Measurements from ENCODE around the gene PODXL2. TPM values are rescaled to one million over a fixed set of nuclear protein-coding genes. Genes with fewer than 3 reads are reported as not detected.

PODXL2 gene
- total RNA-seq, 1 experiment from 2014 or later = 5.7 TPM

DNA sequence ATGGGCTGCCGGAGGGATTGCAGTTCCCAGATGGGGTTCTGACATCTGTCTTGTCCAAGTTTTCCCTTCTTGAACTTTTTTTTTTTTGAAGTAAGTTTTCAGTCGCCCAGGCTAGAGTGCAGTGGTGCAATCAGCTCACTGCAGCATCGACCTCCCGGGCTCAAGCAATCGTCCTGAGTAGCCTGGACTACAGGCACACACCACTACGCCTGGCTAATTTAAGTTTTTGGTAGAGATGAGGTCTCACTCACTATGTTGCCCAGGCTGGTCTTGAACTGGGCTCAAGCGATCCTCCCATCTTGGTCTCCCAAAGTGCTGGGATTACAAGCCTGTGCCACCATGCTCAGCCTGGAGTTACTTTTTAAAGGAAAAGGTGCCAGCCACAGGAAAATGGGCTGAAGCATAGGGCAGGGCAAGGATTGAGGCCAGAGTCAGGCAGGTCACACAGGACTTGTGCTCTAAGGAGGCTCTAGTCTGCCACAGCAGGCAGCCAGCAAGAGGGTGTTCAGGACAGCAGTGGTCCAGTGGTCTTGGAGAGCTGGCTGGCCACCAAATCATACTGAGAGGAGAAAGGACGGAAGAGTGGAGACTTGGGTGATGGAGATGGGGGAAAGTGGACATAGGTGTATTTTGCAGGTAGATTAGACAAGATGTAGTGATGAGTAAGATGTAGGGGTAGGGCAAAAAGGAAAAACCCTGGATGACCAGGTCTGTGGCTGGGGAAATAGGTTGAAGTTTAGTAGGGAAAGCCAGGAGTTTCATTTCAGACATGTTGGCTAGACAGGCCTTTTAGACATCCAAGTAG, 6.0 kb upstream of the PODXL2 start (continued):
- TF ChIP-seq, protein P1, sequence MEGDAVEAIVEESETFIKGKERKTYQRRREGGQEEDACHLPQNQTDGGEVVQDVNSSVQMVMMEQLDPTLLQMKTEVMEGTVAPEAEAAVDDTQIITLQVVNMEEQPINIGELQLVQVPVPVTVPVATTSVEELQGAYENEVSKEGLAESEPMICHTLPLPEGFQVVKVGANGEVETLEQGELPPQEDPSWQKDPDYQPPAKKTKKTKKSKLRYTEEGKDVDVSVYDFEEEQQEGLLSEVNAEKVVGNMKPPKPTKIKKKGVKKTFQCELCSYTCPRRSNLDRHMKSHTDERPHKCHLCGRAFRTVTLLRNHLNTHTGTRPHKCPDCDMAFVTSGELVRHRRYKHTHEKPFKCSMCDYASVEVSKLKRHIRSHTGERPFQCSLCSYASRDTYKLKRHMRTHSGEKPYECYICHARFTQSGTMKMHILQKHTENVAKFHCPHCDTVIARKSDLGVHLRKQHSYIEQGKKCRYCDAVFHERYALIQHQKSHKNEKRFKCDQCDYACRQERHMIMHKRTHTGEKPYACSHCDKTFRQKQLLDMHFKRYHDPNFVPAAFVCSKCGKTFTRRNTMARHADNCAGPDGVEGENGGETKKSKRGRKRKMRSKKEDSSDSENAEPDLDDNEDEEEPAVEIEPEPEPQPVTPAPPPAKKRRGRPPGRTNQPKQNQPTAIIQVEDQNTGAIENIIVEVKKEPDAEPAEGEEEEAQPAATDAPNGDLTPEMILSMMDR (IDR thresholded peaks at IDR 0.05 in 2 of 3, conservative IDR thresholded peaks at IDR 0.05 in 1 of 3; ENCODE audit: borderline replicate concordance in 1 of 3, insufficient read depth in 1 of 3, low read depth in 2 of 3, low read length in 2 of 3) = no peak
- TF ChIP-seq CBX3 (IDR thresholded peaks at IDR 0.05; ENCODE audit: low read depth) (no peak), SIN3A (IDR thresholded peaks at IDR 0.05; ENCODE audit: low read depth) (no peak), ELF1 (IDR thresholded peaks at IDR 0.05; ENCODE audit: borderline replicate concordance, low read depth) (no peak), EGR1 (IDR thresholded peaks at IDR 0.05; ENCODE audit: low read depth) (no peak)

DNA sequence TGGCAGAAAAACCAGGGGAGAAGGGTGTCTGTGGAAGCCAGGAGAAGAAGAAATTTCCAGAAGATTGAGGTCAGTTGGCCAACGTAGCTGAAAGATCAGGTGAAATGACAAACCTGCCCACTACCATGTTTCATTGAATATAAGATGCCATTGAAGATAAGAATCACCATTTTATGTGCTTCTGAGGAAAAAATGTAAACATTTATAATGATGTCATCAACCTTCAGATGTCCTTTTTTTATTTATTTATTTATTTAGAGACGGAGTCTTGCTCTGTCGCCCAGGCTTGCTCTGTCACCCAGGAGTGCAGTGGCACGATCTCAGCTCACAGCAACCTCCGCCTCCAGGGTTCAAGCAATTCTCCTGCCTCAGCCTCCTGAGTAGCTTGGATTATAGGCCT, 4.9 kb upstream of the PODXL2 start:
- Histone ChIP-seq H3K27me3 (ENCODE audit: insufficient read depth, low read length) (peaks cover 21% of the 10 kb centered on the region), H3K9ac (ENCODE audit: low read length) (no peak overlapping the region), H3K27ac (ENCODE audit: low read depth, low read length) (no peak overlapping the region), H3K9me3 (ENCODE audit: control insufficient read depth in 1 of 2, insufficient read depth in 1 of 2, low read depth in 1 of 2, low read length in 2 of 2) (no peaks in the 10 kb centered on the region), H3K79me2 (ENCODE audit: insufficient read depth, low read length) (no peaks in the 10 kb centered on the region), H3K9me2 (ENCODE audit: insufficient read depth) (no peaks in the 10 kb centered on the region), H3K4me1 (ENCODE audit: control insufficient read depth in 1 of 2, insufficient read depth in 2 of 2, low read length in 2 of 2) (no peaks in the 10 kb centered on the region), H2AFZ (ENCODE audit: low read depth, low read length, poor library complexity, severe bottlenecking) (no peak overlapping the region), H3K36me3 (ENCODE audit: control insufficient read depth in 1 of 2, insufficient read depth in 2 of 2, low read length in 2 of 2) (peaks cover 9 to 24% of the 10 kb centered on the region in 2 experiments; a peak in 3 of 4 replicates), H3K4me2 (ENCODE audit: low read length) (no peak overlapping the region), H4K20me1 (ENCODE audit: insufficient read depth) (no peaks in the 10 kb centered on the region), H3K4me3 (replicated peaks in 1 of 2; ENCODE audit: low read depth in 1 of 2, low read length in 2 of 2) (no peak overlapping the region)
- TF ChIP-seq, protein P2, sequence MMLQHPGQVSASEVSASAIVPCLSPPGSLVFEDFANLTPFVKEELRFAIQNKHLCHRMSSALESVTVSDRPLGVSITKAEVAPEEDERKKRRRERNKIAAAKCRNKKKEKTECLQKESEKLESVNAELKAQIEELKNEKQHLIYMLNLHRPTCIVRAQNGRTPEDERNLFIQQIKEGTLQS (IDR thresholded peaks at IDR 0.05) = no peak
- TF ChIP-seq ZFX (IDR thresholded peaks at IDR 0.05) (no peak), EGR1 (IDR thresholded peaks at IDR 0.05; ENCODE audit: low read depth) (no peak), POLR2A (IDR thresholded peaks at IDR 0.05; ENCODE audit: borderline replicate concordance, extremely low read depth, insufficient read depth, insufficient read length) (no peak), YY1 (IDR thresholded peaks at IDR 0.05; ENCODE audit: extremely low read depth, insufficient replicate concordance, low read depth, low read length) (no peak), POLR2AphosphoS5 (IDR thresholded peaks at IDR 0.05; ENCODE audit: low read depth, low read length) (no peak), RAD21 (IDR thresholded peaks at IDR 0.05; ENCODE audit: low read depth) (no peak), SP1 (IDR thresholded peaks at IDR 0.05; ENCODE audit: low read depth) (no peak), EZH2phosphoT487 (IDR thresholded peaks at IDR 0.05; ENCODE audit: borderline replicate concordance) (no peak), TCF7L2 (IDR thresholded peaks at IDR 0.05; ENCODE audit: borderline replicate concordance, extremely low read depth, insufficient read depth, insufficient read length) (no peak), ELF1 (IDR thresholded peaks at IDR 0.05; ENCODE audit: borderline replicate concordance, low read depth) (no peak), SRF (IDR thresholded peaks at IDR 0.05; ENCODE audit: low read depth) (no peak), SIN3A (IDR thresholded peaks at IDR 0.05; ENCODE audit: low read depth) (no peak), CBX3 (IDR thresholded peaks at IDR 0.05; ENCODE audit: low read depth) (no peak), EZH2 (IDR thresholded peaks at IDR 0.05) (no peak)
- TF ChIP-seq, protein P3, sequence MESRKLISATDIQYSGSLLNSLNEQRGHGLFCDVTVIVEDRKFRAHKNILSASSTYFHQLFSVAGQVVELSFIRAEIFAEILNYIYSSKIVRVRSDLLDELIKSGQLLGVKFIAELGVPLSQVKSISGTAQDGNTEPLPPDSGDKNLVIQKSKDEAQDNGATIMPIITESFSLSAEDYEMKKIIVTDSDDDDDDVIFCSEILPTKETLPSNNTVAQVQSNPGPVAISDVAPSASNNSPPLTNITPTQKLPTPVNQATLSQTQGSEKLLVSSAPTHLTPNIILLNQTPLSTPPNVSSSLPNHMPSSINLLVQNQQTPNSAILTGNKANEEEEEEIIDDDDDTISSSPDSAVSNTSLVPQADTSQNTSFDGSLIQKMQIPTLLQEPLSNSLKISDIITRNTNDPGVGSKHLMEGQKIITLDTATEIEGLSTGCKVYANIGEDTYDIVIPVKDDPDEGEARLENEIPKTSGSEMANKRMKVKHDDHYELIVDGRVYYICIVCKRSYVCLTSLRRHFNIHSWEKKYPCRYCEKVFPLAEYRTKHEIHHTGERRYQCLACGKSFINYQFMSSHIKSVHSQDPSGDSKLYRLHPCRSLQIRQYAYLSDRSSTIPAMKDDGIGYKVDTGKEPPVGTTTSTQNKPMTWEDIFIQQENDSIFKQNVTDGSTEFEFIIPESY (IDR thresholded peaks at IDR 0.05; ENCODE audit: extremely low read depth, insufficient replicate concordance, low read length) = no peak
- TF ChIP-seq, protein P1 (IDR thresholded peaks at IDR 0.05 in 2 of 3, conservative IDR thresholded peaks at IDR 0.05 in 1 of 3; ENCODE audit: borderline replicate concordance in 1 of 3, insufficient read depth in 1 of 3, low read depth in 2 of 3, low read length in 2 of 3) = no peak
- no TSS peak for BruUV-seq (replicated peaks)
- ATAC-seq (no peak), DNase-seq (ENCODE audit: low read depth, low spot score) (no peak)
- RAD21 ChIA-PET (ENCODE audit: low non-redundant PET in 1 of 2, low total read pairs in 2 of 2, uncharacterized antibody in 2 of 2, unreplicated experiment in 2 of 2) = no interaction called here
- CTCF ChIA-PET = no interaction called here
- POLR2A ChIA-PET = no interaction called here
- intact Hi-C loops (cut with micrococcal nuclease) = no loop called here
